Retinal pigment epithelial cell (primary cell): ENCODE measurements around the gene FFAR1.

Source experiments
- DNase-seq: peaks from one replicate; pipeline ENCODE4 v3.0.0-alpha.2; 2010; ENCODE audit warnings: low read depth
- H3K4me3 ChIP-seq: 2 replicates; pipeline ENCODE4 v1.5.1; 2011; ENCODE audit warnings: mild to moderate bottlenecking, low read length, control low read depth, moderate library complexity
- CTCF ChIP-seq: conservative IDR thresholded peaks from 2 replicates; pipeline ENCODE4 v1.5.1; 2011; ENCODE audit warnings: low read depth, low read length, control low read depth, inconsistent platforms

The FFAR1 gene

GRCh38 chr19:35392742-35393715 lies 45.3 kb downstream of the FFAR1 start:
- no peak for TF ChIP-seq CTCF
- no peak for DNase-seq
- H3K4me3 ChIP-seq = no peak overlapping the region

- no peak for TF ChIP-seq CTCF
- DNase-seq = no peak
- no peak overlapping the region for H3K4me3 ChIP-seq
Measured at GRCh38 chr19:35395382-35396199, 47.9 kb downstream of the FFAR1 start.

GRCh38 chr19:35396240-35396885 lies 48.7 kb downstream of the FFAR1 start:
- no peak for TF ChIP-seq CTCF
- H3K4me3 ChIP-seq = no peak overlapping the region
- DNase-seq = no peak

DNA sequence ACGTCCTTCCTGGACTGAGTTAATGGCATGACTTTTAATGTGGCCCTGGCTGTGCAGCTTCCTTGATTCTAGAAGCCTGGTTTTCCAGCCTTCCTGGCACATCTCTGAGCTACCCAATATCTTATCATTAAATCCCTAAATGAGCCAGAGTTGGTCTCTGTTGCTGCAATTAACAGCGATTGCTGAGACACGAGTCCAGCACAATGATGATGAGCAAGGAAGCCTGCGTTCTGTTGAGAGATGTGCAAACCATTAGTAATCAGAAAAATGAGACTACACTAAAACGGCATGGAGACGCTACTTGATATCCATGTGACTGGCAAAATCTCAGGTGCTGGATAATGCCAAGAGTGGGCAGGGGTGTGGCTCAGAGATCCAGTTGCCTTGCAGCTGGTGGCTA lies 49.4 kb downstream of the FFAR1 start:
- no peak overlapping the region for H3K4me3 ChIP-seq
- no peak for TF ChIP-seq CTCF
- no peak for DNase-seq
